ENCODE results near the gene TBC1D13. TPM values are rescaled to one million over a fixed set of nuclear protein-coding genes. Genes with fewer than 3 reads are reported as not detected.
A peak's percentile ranks its signal among the peaks of the same experiment; 100 is the strongest.
"Not testable (repeated sequence)": the region's sequence is repeated elsewhere in the genome, so short reads cannot be mapped to it uniquely, and the experiment has no call there.

The TBC1D13 gene
- total RNA-seq, 1 donor from 2014 or later = 21.2 TPM

- no peak for DNase-seq (ENCODE audit: low spot score)
- Mint-ChIP-seq H3K36me3 (ENCODE audit: low read depth) (peaks cover 21% of the 10 kb centered on the region), H3K4me1 (ENCODE audit: low read depth) (peaks cover 11% of the 10 kb centered on the region), H3K4me3 (no peak overlapping the region), H3K27me3 (ENCODE audit: insufficient read depth) (no peaks in the 10 kb centered on the region), H3K9me3 (no peaks in the 10 kb centered on the region), H3K27ac (no peak overlapping the region)
- intact Hi-C loops (cut with micrococcal nuclease) = no loop called here
Measured at GRCh38 chr9:128792978-128793686, 6.1 kb downstream of the TBC1D13 start.

- H3K27ac Mint-ChIP-seq; intact Hi-C loops (cut with micrococcal nuclease); H3K4me3 Mint-ChIP-seq; H3K4me1 Mint-ChIP-seq (ENCODE audit: low read depth); H3K9me3 Mint-ChIP-seq; DNase-seq (ENCODE audit: low spot score); H3K27me3 Mint-ChIP-seq (ENCODE audit: insufficient read depth): not testable (repeated sequence)
- H3K36me3 Mint-ChIP-seq (ENCODE audit: low read depth) = peaks cover 22% of the 10 kb centered on the region
Measured at GRCh38 chr9:128794961-128795360, 7.9 kb downstream of the TBC1D13 start.

- Mint-ChIP-seq H3K27ac (no peak overlapping the region), H3K9me3 (no peaks in the 10 kb centered on the region), H3K4me3 (no peak overlapping the region), H3K36me3 (ENCODE audit: low read depth) (peaks cover 19% of the 10 kb centered on the region), H3K27me3 (ENCODE audit: insufficient read depth) (no peaks in the 10 kb centered on the region), H3K4me1 (ENCODE audit: low read depth) (no peaks in the 10 kb centered on the region)
- intact Hi-C loops (cut with micrococcal nuclease) = no loop called here
- no peak for DNase-seq (ENCODE audit: low spot score)
Measured at GRCh38 chr9:128798896-128799295, 11.8 kb downstream of the TBC1D13 start.

- no peaks in the 10 kb centered on the region for H3K9me3 Mint-ChIP-seq
- no peaks in the 10 kb centered on the region for H3K27me3 Mint-ChIP-seq (ENCODE audit: insufficient read depth)
- intact Hi-C loops (cut with micrococcal nuclease) = no loop called here
- no peaks in the 10 kb centered on the region for H3K4me1 Mint-ChIP-seq (ENCODE audit: low read depth)
- H3K36me3 Mint-ChIP-seq (ENCODE audit: low read depth) = peaks cover 21% of the 10 kb centered on the region
- no peak for DNase-seq (ENCODE audit: low spot score)
- no peak overlapping the region for H3K27ac Mint-ChIP-seq
- no peak overlapping the region for H3K4me3 Mint-ChIP-seq
Measured at GRCh38 chr9:128800061-128800460, 13.0 kb downstream of the TBC1D13 start.

- Mint-ChIP-seq H3K4me1 (ENCODE audit: low read depth) (no peaks in the 10 kb centered on the region), H3K27me3 (ENCODE audit: insufficient read depth) (no peaks in the 10 kb centered on the region), H3K4me3 (no peak overlapping the region), H3K36me3 (ENCODE audit: low read depth) (peaks cover 20% of the 10 kb centered on the region), H3K27ac (no peak overlapping the region), H3K9me3 (no peaks in the 10 kb centered on the region)
- intact Hi-C loops (cut with micrococcal nuclease) = no loop called here
- no peak for DNase-seq (ENCODE audit: low spot score)
Measured at GRCh38 chr9:128802482-128802881, 15.4 kb downstream of the TBC1D13 start.

DNA sequence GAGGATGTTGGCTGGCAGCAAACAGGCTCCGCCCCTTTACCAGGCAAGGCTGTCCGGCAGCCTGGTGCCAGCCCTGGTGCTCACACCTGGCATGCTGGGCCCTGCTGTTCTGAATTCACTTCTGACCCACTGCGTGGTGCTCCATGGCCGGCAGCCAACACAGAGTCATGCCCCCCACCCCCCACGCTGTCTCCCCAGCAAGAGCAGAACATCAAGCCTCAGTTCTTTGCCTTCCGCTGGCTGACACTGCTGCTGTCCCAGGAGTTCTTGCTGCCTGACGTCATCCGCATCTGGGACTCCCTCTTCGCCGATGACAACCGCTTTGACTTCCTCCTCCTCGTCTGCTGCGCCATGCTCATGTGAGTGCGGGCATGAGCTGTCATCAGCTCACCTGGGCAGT lies 18.6 kb downstream of the TBC1D13 start:
- H3K4me3 Mint-ChIP-seq = no peak overlapping the region
- H3K36me3 Mint-ChIP-seq (ENCODE audit: low read depth) = peaks cover 15% of the 10 kb centered on the region
- intact Hi-C loops (cut with micrococcal nuclease) = no loop called here
- H3K27ac Mint-ChIP-seq = no peak overlapping the region
- H3K4me1 Mint-ChIP-seq (ENCODE audit: low read depth) = no peaks in the 10 kb centered on the region
- DNase-seq (ENCODE audit: low spot score) = no peak
- H3K9me3 Mint-ChIP-seq = no peaks in the 10 kb centered on the region
- H3K27me3 Mint-ChIP-seq (ENCODE audit: insufficient read depth) = no peaks in the 10 kb centered on the region

- no peaks in the 10 kb centered on the region for H3K4me1 Mint-ChIP-seq (ENCODE audit: low read depth)
- H3K27ac Mint-ChIP-seq = no peak overlapping the region
- no peak for DNase-seq (ENCODE audit: low spot score)
- H3K4me3 Mint-ChIP-seq = no peak overlapping the region
- intact Hi-C loops (cut with micrococcal nuclease) = no loop called here
- H3K27me3 Mint-ChIP-seq (ENCODE audit: insufficient read depth) = no peaks in the 10 kb centered on the region
- no peaks in the 10 kb centered on the region for H3K9me3 Mint-ChIP-seq
- peaks cover 12% of the 10 kb centered on the region for H3K36me3 Mint-ChIP-seq (ENCODE audit: low read depth)
Measured at GRCh38 chr9:128807827-128808226, 20.8 kb downstream of the TBC1D13 start.

DNA sequence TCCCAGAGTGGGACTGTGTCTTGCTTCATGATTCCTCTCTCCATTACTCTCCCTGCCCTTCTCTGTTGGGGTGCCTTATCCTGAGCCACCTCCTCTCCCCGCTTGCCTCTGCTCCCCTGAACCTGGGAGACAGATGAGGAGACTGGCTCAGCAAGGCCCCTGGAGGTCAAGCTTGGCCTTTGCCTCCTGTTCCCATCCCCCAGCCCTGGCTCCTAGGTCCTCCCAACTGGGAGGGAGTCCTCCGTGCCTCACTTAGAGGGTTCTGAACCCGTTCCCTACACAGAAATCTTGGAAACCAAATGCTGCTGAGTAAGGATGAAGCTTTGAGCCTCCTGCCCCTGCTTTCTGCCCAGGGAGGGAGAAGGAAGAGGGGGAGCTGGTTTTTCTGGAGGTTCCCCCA lies 21.5 kb downstream of the TBC1D13 start:
- Mint-ChIP-seq H3K9me3 (no peaks in the 10 kb centered on the region), H3K4me1 (ENCODE audit: low read depth) (no peaks in the 10 kb centered on the region), H3K4me3 (no peak overlapping the region), H3K27ac (no peak overlapping the region), H3K36me3 (ENCODE audit: low read depth) (peaks cover 10% of the 10 kb centered on the region), H3K27me3 (ENCODE audit: insufficient read depth) (no peaks in the 10 kb centered on the region)
- intact Hi-C loops (cut with micrococcal nuclease) = no loop called here
- DNase-seq (ENCODE audit: low spot score) = no peak

DNA sequence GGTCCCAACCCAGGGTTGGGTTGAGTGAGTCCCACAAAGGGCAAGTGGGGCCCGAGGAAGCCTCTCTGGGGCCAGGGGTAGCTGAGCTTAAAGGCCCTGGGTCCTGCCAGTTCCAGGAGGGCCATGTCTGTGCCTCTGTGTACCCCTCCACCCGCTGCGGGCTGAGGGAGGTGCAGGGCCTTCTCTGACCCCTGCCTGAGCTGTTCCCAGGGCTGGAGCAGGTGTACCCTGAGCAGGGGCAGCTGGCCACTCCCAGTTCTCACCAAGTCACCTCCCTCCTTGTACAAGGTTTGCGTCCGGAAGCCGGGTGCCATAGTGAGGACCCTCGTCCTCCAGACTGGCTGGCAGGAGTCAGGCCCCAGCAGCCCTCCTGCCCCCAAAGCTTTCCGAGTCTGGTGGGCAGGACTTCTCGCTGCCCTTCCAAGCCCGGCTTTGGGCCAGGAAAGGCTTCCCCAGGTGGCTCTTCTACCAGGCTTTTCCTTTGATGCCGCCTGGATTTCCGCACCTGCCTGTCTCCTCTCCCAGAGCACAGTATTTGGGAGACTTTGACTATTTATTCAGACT lies 22.1 kb downstream of the TBC1D13 start:
- H3K4me1 Mint-ChIP-seq (ENCODE audit: low read depth) = no peaks in the 10 kb centered on the region
- intact Hi-C loops (cut with micrococcal nuclease) = no loop called here
- H3K27ac Mint-ChIP-seq = no peak overlapping the region
- H3K27me3 Mint-ChIP-seq (ENCODE audit: insufficient read depth) = no peaks in the 10 kb centered on the region
- no peak overlapping the region for H3K4me3 Mint-ChIP-seq
- peaks cover 6% of the 10 kb centered on the region for H3K36me3 Mint-ChIP-seq (ENCODE audit: low read depth)
- H3K9me3 Mint-ChIP-seq = no peaks in the 10 kb centered on the region
- DNase-seq (ENCODE audit: low spot score) = no peak

- Mint-ChIP-seq H3K27ac (no peak overlapping the region), H3K4me1 (ENCODE audit: low read depth) (no peaks in the 10 kb centered on the region), H3K36me3 (ENCODE audit: low read depth) (peaks cover 5% of the 10 kb centered on the region), H3K4me3 (no peak overlapping the region), H3K27me3 (ENCODE audit: insufficient read depth) (no peaks in the 10 kb centered on the region), H3K9me3 (no peaks in the 10 kb centered on the region)
- no peak for DNase-seq (ENCODE audit: low spot score)
- intact Hi-C loops (cut with micrococcal nuclease) = no loop called here
Measured at GRCh38 chr9:128809831-128810230, 22.8 kb downstream of the TBC1D13 start.

DNA sequence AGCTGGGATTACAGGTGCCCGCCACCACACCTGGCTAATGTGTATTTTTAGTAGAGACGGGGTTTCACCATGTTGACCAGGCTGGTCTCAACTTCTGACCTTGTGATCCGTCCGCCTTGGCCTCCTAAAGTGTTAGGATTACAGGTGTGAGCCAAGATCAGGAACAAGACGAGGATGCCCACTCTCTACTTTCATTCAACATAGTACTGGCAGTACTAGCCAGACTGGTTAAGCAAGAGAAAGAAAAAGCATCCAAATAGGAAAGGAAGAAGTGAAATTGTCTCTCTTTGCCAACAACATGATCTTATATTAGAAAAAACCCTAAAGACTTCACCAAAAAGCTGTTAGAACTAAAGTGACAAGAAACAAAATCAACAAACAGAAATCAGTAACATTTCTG lies 23.8 kb downstream of the TBC1D13 start:
- peaks cover 5% of the 10 kb centered on the region for H3K36me3 Mint-ChIP-seq (ENCODE audit: low read depth)

GRCh38 chr9:128818099-128818838 lies 31.2 kb downstream of the TBC1D13 start, which contains the start of gene ENDOG:
Gene ENDOG, plus strand, starts transcription at chr9:128818500. Its CDS starts 185 bp downstream, at chr9:128818685.
- peak within 1 kb of the TSS; percentile 79 for H3K27ac Mint-ChIP-seq
- H3K27me3 Mint-ChIP-seq (ENCODE audit: insufficient read depth) = no peaks in the 10 kb centered on the region
- intact Hi-C loops (cut with micrococcal nuclease) = loop anchor here (1.0 to 5.0 kb wide), 13 partner anchors 11 to 361 kb away; partner anchors contain the start of genes DOLK, GLE1, LRRC8A and MIGA2
- peaks cover 16% of the 10 kb centered on the region for H3K36me3 Mint-ChIP-seq (ENCODE audit: low read depth)
- H3K4me1 Mint-ChIP-seq (ENCODE audit: low read depth) = peaks cover 14% of the 10 kb centered on the region
- no peaks in the 10 kb centered on the region for H3K9me3 Mint-ChIP-seq
- H3K4me3 Mint-ChIP-seq = peak within 1 kb of the TSS; percentile 88
- DNase-seq (ENCODE audit: low spot score) = peak; percentile 99

More for the DNA sequence above, 23.8 kb downstream of the TBC1D13 start:
- no peak overlapping the region for H3K4me3 Mint-ChIP-seq
- no peak overlapping the region for H3K27ac Mint-ChIP-seq
- no peaks in the 10 kb centered on the region for H3K4me1 Mint-ChIP-seq (ENCODE audit: low read depth)
- DNase-seq (ENCODE audit: low spot score) = no peak
- no peaks in the 10 kb centered on the region for H3K9me3 Mint-ChIP-seq
- no peaks in the 10 kb centered on the region for H3K27me3 Mint-ChIP-seq (ENCODE audit: insufficient read depth)
- intact Hi-C loops (cut with micrococcal nuclease) = no loop called here
